GM10248 (cell line): ENCODE measurements around the gene PIEZO2.

ENCODE experiments used
- CTCF ChIA-PET: fragments of 300-600 bp; sonication (Branson Sonifier 250); formaldehyde crosslinking; extraction: SDS; loops from one replicate; lab custom pipeline; 2021; ENCODE audit warnings: antibody characterized with exemption; lab: Yijun Ruan, JAX
- POLR2A ChIA-PET: fragments of 350-650 bp; sonication (Branson Sonifier 250); formaldehyde crosslinking; extraction: SDS; loops from one replicate; lab custom pipeline; 2020; ENCODE audit warnings: antibody characterized with exemption; lab: Yijun Ruan, JAX
- DNase-seq: peaks from one replicate; pipeline ENCODE4 v3.0.0; 2012; ENCODE audit errors: extremely low spot score
- TF ChIP-seq, protein P1 (sequence below): IDR thresholded peaks from 2 replicates; pipeline ENCODE4 v1.5.1; 2012; ENCODE audit warnings: mild to moderate bottlenecking, low read depth; ENCODE audit errors: extremely low read depth, missing control alignments, control extremely low read depth

The PIEZO2 gene

DNA sequence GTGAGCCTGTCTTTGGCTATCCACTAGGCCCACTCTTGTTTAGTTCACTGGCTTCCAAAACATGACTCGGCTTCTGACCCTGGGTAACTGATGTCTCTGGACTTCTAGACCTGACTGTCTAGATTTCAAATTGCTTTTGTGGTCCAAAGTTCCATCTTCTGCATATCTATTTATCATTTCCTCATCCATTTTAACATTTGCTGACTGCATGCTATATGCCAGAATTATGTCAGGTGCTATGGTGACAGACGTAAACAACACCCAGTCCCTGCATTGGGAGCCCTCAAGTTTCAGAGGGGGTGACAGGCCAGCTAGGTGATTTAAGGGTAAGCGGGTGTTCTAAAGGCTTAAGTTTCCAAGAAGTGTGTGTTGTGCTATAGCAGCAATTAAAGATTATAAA is 140.9 kb downstream of the PIEZO2 start:
- DNase-seq, result no peak
- POLR2A ChIA-PET, result no interaction called here
- CTCF ChIA-PET, result interaction anchor here (0.7 to 2.1 kb wide), 3 partner anchors 12 to 33 kb away, joined by 3 to 6 read pairs (median 5); no protein-coding TSS in a partner anchor
- TF ChIP-seq, protein P1, sequence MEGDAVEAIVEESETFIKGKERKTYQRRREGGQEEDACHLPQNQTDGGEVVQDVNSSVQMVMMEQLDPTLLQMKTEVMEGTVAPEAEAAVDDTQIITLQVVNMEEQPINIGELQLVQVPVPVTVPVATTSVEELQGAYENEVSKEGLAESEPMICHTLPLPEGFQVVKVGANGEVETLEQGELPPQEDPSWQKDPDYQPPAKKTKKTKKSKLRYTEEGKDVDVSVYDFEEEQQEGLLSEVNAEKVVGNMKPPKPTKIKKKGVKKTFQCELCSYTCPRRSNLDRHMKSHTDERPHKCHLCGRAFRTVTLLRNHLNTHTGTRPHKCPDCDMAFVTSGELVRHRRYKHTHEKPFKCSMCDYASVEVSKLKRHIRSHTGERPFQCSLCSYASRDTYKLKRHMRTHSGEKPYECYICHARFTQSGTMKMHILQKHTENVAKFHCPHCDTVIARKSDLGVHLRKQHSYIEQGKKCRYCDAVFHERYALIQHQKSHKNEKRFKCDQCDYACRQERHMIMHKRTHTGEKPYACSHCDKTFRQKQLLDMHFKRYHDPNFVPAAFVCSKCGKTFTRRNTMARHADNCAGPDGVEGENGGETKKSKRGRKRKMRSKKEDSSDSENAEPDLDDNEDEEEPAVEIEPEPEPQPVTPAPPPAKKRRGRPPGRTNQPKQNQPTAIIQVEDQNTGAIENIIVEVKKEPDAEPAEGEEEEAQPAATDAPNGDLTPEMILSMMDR, result no peak

DNA sequence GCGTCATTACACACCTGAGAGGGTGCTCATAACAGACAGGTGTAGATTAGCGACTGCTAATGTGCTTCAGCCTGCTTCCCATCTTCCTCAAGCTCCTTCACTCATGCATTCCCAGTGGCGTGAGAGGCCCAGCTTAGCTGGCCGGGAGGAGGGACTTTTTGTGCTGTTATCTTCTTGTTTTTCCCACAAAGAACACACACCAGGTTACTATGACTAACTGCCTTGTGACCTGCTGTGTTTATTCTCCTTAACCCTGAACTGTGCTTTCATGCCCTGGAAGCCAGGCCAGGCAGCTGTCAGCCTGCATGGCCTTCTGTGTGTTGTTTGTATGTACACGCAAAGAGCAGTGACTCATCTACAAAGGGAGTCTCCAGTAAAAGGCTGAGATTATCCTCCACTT is 143.8 kb downstream of the PIEZO2 start:
- POLR2A ChIA-PET, result interaction anchor here (0.7 to 1.5 kb wide), 3 partner anchors 37 to 77 kb away, joined by 3 to 5 read pairs (median 3); no protein-coding TSS in a partner anchor
- CTCF ChIA-PET, result interaction anchor here (1.2 to 1.8 kb wide), 4 partner anchors 15 to 50 kb away, joined by 3 to 9 read pairs (median 5); no protein-coding TSS in a partner anchor
- DNase-seq, result no peak
- TF ChIP-seq, protein P1, result no peak

DNA sequence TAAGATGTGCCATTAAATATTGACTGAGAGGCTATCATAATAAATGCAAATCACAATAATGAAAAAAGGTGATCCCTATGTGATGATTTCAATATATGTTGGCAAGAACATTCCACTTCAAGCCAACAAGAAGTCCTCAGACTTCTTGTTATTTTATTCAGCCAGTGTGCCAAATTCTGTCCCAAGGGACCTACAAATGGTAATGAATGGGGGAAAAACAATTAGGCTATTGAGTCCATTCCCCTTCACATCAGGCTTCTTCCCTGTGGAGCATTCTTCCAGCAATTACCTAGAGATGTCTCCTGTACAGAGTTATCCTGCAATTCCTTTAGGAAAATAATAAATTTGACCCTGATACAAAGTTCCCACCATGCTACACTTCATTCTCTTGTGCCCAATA is 144.4 kb downstream of the PIEZO2 start:
- no peak for DNase-seq
- ChIA-PET POLR2A (interaction anchor here (0.7 to 1.5 kb wide), 4 partner anchors 37 to 76 kb away, joined by 3 to 5 read pairs (median 3); no protein-coding TSS in a partner anchor), CTCF (interaction anchor here (1.3 to 1.8 kb wide), 2 partner anchors 15 to 49 kb away, joined by 4 to 6 read pairs; no protein-coding TSS in a partner anchor)
- TF ChIP-seq, protein P1, result no peak

DNA sequence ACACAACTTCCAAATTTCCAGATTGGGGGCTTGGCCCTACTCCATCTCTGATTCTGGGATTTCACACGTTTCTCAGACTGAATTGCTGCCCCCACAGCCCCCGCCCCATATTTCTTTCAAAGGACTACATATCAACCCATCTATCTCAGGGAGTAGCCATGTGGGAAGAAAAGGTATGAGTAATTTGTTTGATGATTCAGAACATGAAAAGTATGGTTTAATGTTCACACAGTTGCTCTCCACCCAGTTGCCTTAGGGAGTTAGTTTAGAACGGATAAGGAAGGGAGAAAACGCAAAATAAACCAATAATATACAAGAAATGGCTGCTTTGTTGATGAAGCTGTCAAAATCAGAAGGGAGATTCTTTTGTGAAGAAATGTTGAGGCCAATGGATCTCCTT is 145.1 kb downstream of the PIEZO2 start:
- TF ChIP-seq, protein P1, result no peak
- CTCF ChIA-PET, result no interaction called here

DNA sequence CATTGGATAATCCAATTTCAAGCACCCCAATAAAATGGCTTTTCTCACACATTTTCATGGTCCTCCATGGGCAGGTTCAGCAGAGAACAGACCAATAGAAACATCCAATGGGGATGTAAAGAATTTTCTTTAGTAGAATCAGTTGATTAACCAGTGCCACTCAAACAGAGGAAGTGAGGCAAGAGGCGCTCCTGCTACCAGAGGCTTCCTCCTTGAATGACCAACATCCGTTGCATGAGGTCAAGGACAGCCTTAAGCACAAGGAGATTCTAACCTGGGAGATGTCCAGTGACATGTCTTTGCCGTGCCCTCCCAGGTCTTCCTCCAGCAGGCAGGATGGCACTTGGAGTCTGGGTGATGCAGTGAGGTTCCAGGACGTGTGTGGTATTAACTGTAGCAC is 146.6 kb downstream of the PIEZO2 start:
- DNase-seq, result no peak
- CTCF ChIA-PET, result no interaction called here

More for the DNA sequence above, 145.1 kb downstream of the PIEZO2 start:
- no peak for DNase-seq
- POLR2A ChIA-PET, result interaction anchor here (1.0 kb wide), 1 partner anchor 55 kb away, joined by 3 read pairs; no protein-coding TSS in a partner anchor

DNA sequence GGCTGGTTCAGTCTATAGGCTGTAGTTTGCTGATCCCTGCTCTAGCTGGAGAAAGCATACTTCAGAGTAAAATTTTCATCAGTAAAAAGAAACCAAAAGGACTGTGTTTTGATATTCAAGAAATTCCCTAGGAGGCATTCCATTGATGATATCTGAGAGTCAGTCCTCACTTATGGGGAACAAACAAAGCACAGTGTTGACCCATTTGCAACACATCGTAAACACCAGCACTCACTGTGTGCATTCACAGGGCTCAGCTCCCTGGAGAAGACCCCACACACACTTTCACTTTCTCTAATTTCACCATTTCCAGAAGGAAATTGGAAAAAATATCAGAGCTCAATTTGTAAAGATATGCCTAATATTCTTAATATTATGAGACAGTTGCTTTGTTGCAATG is 147.1 kb downstream of the PIEZO2 start:
- DNase-seq, result no peak
- TF ChIP-seq, protein P1, result no peak
- ChIA-PET POLR2A (no interaction called here), CTCF (no interaction called here)

More for the DNA sequence above, 146.6 kb downstream of the PIEZO2 start:
- TF ChIP-seq, protein P1, result no peak
- POLR2A ChIA-PET, result no interaction called here
